SU-DHL-6 (cell line): ENCODE measurements around the gene SZRD1.

Source experiments
- CTCF ChIP-seq: fragments of 200-600 bp; sonication (generic); IDR thresholded peaks from one replicate; pipeline ENCODE4 v1.5.1; 2017; ENCODE audit warnings: antibody characterized with exemption, mild to moderate bottlenecking, low read length, moderate library complexity; ENCODE audit not compliant: insufficient read depth, poor library complexity, severe bottlenecking
- EZH2phosphoT487 ChIP-seq: fragments of 200-600 bp; sonication (generic), shearing (Covaris generic); conservative IDR thresholded peaks from 2 replicates; pipeline ENCODE4 v1.6.1; 2018; ENCODE audit warnings: mild to moderate bottlenecking, antibody characterized with exemption, low read length, moderate library complexity, mixed read lengths

- TF ChIP-seq CTCF (no peak), EZH2phosphoT487 (no peak)
These were observed 51.9 kb downstream of the SZRD1 start for GRCh38 chr1:16418823-16419425.
